Erythroblast (primary cell): ENCODE measurements around the gene COBL.

ENCODE experiments used
- GATA1 ChIP-seq: IDR thresholded peaks from 2 replicates; pipeline ENCODE4 v1.6.1; 2011; ENCODE audit warnings: low read depth, mild to moderate bottlenecking, control low read depth, low read length, moderate library complexity
- POLR2A ChIP-seq: IDR thresholded peaks from 2 replicates; pipeline ENCODE4 v1.6.1; 2011; ENCODE audit warnings: mild to moderate bottlenecking, low read length

DNA sequence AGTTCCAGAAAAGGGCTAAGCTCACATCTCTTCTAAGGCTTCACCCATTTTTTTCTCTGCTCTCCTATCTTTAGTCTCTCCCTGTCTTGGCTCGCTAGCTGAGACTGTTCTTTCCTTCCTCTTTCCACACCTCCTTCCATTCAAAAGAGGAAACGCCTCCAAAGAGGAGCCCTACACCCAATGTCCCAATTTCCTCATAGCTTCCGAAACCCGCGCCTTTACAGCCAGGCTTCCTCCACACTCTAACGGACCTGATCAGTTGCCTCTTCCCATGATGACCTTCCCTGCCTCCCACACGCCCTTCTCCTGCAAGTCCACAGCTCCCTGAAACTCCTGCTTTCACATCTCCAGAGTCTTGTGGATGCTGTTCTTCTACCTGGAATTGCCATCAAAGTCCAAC lies 71.7 kb downstream of the COBL start:
- TF ChIP-seq POLR2A, result no peak
- TF ChIP-seq GATA1, result no peak
